Measurements from ENCODE around the gene SPTAN1.
"Not testable (repeated sequence)": the region's sequence is repeated elsewhere in the genome, so short reads cannot be mapped to it uniquely, and the experiment has no call there.

- not testable (repeated sequence) for TF ChIP-seq CTCF (conservative IDR thresholded peaks at IDR 0.05; ENCODE audit: low read depth, low read length); FOS (IDR thresholded peaks at IDR 0.05; ENCODE audit: low read depth, low read length); RAD21 (IDR thresholded peaks at IDR 0.05; ENCODE audit: low read length); POLR2A (IDR thresholded peaks at IDR 0.05; ENCODE audit: low read depth, low read length)
These were observed 49.0 kb upstream of the SPTAN1 start for GRCh38 chr9:128503415-128503825.
